Measurements from ENCODE around the gene RPL36.
"Not testable (repeated sequence)": the region's sequence is repeated elsewhere in the genome, so short reads cannot be mapped to it uniquely, and the experiment has no call there.

Gene RPL36

GRCh38 chr19:5690955-5691821, 1.1 kb downstream of the RPL36 start:
- peak in 1 of 2 donors; percentile 56 for DNase-seq (ENCODE audit: low read depth in 2 of 2)

GRCh38 chr19:5691822-5692722, 2.0 kb downstream of the RPL36 start:
- DNase-seq (ENCODE audit: low read depth in 2 of 2), result no peak

DNA sequence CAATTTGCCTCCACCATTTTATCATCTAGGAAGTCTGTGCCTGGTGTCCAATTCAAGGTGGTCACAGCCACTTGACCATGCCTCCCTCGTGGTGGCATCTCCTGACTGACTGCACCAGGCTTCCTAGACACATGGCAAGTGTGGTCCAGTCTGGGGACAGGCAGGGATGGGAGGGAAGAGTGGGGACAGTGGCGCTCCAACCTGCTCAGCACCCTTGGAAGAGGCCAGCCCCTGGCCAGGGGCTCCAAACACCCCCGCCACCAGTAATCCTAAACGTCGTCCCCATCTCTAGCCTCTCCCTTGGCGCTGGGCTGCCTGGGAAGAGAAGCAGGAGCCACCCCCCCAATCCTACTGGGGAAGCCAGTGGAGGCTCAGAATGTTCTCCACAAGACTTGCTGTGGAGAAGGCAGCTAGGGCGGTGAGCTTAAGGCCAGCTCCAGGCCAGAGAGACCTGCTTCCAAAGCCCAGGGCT, 2.7 kb downstream of the RPL36 start:
- no peak for DNase-seq (ENCODE audit: low read depth in 2 of 2)

- no peak for DNase-seq (ENCODE audit: low read depth in 2 of 2)
These were observed 3.4 kb downstream of the RPL36 start for GRCh38 chr19:5693195-5694166.

- no peak for DNase-seq (ENCODE audit: low read depth in 2 of 2)
These were observed 4.3 kb downstream of the RPL36 start for GRCh38 chr19:5694167-5694955.

DNA sequence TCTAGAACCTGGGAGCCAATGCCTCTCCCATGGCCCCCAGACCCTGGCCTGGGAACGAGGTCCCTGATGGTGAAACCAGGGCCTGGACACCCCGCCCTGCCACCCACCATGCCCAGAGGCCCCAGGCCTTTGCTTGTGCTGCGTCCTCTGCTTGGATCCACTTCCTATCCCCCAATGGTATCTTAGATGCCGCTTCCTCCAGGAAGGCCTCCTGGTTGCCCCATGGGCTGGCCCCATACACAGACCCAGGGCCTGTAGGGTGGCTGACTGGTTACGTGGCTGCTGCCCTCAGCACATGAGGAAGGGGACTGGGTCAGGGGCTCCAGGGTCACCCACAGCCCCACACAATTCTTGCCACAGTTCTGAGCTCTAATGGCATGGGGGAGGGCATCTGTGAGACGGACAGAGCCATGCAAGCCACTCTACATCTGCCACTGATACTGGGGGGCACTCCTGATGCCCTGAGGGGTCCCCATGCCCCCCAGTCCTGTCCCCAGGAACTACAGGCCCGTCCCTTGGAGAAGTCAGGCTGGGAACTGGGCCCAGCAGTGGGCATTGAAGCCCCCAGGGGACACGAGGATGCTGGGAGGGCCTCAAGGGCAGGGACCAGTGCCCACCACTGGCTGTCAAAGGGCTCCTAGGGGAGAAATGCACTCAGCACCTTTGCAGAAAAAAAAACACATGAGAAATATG, 5.0 kb downstream of the RPL36 start:
- DNase-seq (ENCODE audit: low read depth in 2 of 2), result no peak

DNA sequence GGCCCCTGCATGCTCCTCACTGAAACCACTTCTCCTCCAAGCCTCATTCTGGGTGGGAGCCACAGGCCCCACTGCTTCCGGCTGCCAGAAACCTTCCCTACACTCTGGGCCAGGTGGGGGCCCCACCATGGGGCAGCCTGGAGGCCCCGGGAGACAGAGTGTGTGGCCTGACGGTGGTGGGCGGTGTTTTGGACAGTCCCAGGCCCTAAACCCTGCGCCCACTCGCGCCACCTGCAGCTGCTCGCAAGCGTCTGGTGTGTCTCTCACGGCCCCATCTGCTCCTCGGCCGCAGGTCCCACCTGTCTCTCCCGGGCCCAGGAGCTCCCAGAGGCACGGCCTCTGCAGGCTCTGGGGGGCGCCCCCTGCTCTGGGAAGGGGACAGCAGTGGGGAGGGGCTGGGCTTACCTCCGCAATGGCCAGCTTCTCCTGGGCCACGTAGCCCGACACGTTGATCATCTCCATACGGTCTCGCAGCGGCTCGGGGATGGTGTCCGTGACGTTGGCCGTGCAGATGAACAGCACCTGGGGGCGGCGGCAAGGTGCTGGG, 5.6 kb downstream of the RPL36 start:
- DNase-seq (ENCODE audit: low read depth in 2 of 2), result no peak

- DNase-seq (ENCODE audit: low read depth in 2 of 2), result no peak
These were observed 6.3 kb downstream of the RPL36 start for GRCh38 chr19:5696196-5697021.

GRCh38 chr19:5697022-5697889, 7.2 kb downstream of the RPL36 start:
- no peak for DNase-seq (ENCODE audit: low read depth in 2 of 2)

DNA sequence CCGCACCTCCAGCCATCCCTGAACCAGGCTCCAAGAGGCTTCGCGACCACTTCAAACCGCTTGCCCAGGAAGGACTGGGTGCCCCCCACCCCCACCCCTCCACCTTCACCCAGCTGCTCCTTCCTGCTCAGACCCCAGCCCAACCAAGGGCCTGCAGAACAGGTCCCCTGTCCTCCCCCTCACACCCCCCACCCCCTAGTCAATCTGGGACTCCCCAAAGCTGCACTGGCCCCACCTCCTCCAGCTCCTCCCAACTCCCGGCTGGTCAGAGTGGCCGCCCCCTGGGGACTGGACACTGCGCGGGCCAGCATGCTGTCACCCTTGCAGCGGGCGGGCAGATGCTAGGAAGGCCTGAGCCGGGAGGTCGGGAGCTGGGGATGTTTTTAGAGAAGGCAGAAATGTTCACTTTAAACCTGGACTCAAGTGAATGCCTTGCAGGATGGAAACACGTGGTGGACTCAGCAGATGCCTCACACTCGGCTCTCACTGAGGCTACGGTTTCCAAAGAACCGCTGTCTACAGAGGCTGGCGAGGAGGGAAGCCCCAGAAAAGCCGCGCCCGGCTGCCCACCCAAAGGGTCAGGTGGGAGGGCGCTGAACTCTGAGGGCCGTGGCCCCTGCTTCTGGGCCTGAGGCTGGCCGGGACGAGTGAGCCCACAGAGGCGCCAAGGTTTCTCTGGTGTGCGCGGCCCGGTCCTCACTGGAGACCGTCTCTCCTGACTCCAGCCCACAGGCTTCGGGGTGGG, 8.0 kb downstream of the RPL36 start:
- no peak for DNase-seq (ENCODE audit: low read depth in 2 of 2)

GRCh38 chr19:5698635-5699422, 8.7 kb downstream of the RPL36 start:
- DNase-seq (ENCODE audit: low read depth in 2 of 2), result no peak

GRCh38 chr19:5700455-5701092, 10.5 kb downstream of the RPL36 start:
- no peak for DNase-seq (ENCODE audit: low read depth in 2 of 2)

- not testable (repeated sequence) for DNase-seq (ENCODE audit: low read depth in 2 of 2)
These were observed 11.9 kb downstream of the RPL36 start for GRCh38 chr19:5702053-5702410.

GRCh38 chr19:5703819-5704818, 14.0 kb downstream of the RPL36 start:
- DNase-seq (ENCODE audit: low read depth in 2 of 2), result no peak

DNA sequence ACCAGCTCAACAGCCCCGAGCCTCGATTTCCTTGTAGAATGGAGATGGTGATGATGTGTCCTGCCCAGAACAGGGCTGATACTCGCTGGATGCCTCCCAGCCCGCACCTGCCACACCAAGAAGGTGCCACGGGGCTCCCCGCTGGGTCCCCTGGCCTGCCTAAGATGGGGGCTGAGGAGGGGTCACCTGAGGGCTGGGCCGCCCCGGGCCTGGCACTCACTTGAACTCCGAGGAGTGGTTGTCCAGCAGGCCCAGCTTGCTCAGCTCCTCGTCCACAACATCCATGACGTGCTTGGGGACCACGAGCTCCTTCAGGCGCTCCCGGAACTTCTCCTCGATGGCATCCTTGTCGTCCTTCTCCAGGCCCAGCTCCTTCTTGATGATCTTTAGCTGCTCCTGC, 15.5 kb downstream of the RPL36 start:
- DNase-seq (ENCODE audit: low read depth in 2 of 2), result no peak

All from activated CD4-positive, alpha-beta T cell treated with anti-CD3 and anti-CD28 coated beads for 24 hours (primary cell).